Stimulated activated naive CD4-positive, alpha-beta T cell treated with Interleukin-2 at 50 U/mL for 16 hours (primary cell): ENCODE data around the gene SEMA4C.
"Not testable (repeated sequence)": the region's sequence is repeated elsewhere in the genome, so short reads cannot be mapped to it uniquely, and the experiment has no call there.

Source experiments
- DNase-seq: peaks from one replicate; lab custom pipeline; 2025; lab: John Stamatoyannopoulos, UW

SEMA4C gene

GRCh38 chr2:96898135-96898505 lies 28.2 kb upstream of the SEMA4C start:
- DNase-seq, result no peak

- no peak for DNase-seq
Observed at GRCh38 chr2:96897491-96898134, 27.7 kb upstream of the SEMA4C start.

GRCh38 chr2:96895746-96896651 lies 26.1 kb upstream of the SEMA4C start:
- DNase-seq, result no peak

- DNase-seq, result no peak
Observed at GRCh38 chr2:96895032-96895745, 25.3 kb upstream of the SEMA4C start.

- DNase-seq, result no peak
Observed at GRCh38 chr2:96894151-96894531, 24.3 kb upstream of the SEMA4C start.

GRCh38 chr2:96893289-96894150 lies 23.6 kb upstream of the SEMA4C start:
- no peak for DNase-seq

- no peak for DNase-seq
Observed at GRCh38 chr2:96891591-96892333, 21.9 kb upstream of the SEMA4C start.

- no peak for DNase-seq
Observed at GRCh38 chr2:96890726-96891385, 21.0 kb upstream of the SEMA4C start.

GRCh38 chr2:96890252-96890651 lies 20.4 kb upstream of the SEMA4C start:
- DNase-seq, result no peak

GRCh38 chr2:96889502-96889901 lies 19.6 kb upstream of the SEMA4C start:
- DNase-seq, result not testable (repeated sequence)

- no peak for DNase-seq
Observed at GRCh38 chr2:96888072-96889011, 18.5 kb upstream of the SEMA4C start.

GRCh38 chr2:96887493-96888012 lies 17.7 kb upstream of the SEMA4C start:
- no peak for DNase-seq

GRCh38 chr2:96885432-96886347 lies 15.8 kb upstream of the SEMA4C start:
- DNase-seq, result no peak

GRCh38 chr2:96884299-96885094 lies 14.6 kb upstream of the SEMA4C start:
- DNase-seq, result no peak

- no peak for DNase-seq
Observed at GRCh38 chr2:96883306-96883705, 13.4 kb upstream of the SEMA4C start.

GRCh38 chr2:96882906-96883305 lies 13.0 kb upstream of the SEMA4C start:
- DNase-seq, result no peak

- no peak for DNase-seq
Observed at GRCh38 chr2:96882230-96882629, 12.3 kb upstream of the SEMA4C start.
